ENCODE measurements around the gene NENF.
A peak's percentile ranks its signal among the peaks of the same experiment; 100 is the strongest.

NENF gene

DNA sequence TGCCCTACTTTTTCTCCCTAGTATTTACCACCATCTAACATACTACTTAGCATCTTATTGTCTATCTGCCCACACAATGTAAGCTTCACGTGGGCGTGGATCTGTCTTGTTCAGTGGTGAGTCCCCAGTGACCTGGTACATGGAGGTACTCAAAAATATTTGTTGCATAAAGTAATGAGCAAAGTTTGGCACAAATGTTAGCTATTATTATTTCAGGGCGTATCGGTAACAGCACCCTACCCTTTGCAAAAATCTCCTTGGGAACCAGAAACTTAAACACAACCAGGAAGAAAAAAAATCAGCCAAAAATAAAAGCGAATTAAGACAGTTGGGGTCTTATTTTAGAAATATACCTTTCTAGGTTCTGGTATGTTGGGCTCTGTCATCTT is 454 bp upstream of the NENF start:
- no peak for DNase-seq

DNA sequence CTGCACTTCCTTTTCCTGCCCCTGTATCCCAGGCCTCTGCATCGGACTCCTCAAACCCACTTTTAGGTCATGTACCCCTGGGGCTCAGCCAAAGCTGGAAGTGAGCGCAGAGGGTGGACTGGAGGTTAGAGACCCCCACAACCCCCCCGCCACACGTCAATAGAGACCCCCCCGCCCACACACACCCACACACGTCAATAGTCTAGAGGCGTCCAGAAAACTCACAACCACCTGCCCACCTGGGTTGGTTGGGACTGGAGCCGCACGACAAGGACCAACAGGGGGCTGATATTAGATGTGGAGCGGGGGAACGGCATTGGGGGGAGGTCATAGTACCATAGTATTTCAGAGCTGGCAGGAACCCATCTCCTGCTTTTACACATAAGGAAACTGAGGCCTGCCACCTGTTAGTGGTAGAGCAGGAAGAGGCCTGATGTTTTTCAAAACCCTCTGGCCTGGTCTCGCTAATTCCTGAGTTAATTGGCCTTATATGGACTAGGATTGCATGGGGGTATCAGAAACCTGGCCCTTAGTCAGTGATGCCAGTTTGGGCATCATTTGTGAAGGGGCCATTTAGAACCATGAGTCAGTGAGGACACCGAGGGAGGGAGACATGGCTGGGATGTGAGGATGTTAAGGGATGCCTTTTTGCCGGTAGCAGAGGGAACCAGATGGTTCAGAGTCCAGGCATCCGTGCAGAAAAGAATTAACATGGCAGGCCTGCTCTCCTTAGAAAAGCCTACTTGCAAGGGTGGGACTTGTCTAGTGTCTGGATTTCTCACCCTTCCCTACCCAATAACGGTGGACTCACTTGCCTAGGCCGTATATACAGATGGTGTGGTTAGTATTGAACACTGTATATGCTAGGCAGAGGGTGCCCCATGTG is 1.1 kb downstream of the NENF start:
- DNase-seq, result no peak

DNA sequence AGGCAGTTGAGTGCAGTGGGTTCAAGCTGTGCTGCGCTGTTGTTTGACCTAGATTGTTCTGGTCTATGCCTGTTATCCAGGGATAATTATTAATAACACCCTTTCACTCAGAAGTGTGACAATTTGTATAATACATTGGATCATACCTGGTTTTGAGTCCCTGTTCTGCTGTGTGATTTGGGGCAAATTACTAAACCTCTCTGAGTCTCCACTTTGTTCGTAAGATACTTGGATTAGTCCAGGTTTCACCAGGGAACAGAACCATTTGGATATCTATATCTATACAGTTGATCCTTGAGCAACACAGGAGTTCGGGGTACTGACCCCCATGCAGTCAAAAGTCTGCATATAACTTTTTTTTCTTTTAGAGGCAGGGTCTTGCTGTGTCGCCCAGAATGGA is 2.3 kb downstream of the NENF start:
- no peak for DNase-seq

DNA sequence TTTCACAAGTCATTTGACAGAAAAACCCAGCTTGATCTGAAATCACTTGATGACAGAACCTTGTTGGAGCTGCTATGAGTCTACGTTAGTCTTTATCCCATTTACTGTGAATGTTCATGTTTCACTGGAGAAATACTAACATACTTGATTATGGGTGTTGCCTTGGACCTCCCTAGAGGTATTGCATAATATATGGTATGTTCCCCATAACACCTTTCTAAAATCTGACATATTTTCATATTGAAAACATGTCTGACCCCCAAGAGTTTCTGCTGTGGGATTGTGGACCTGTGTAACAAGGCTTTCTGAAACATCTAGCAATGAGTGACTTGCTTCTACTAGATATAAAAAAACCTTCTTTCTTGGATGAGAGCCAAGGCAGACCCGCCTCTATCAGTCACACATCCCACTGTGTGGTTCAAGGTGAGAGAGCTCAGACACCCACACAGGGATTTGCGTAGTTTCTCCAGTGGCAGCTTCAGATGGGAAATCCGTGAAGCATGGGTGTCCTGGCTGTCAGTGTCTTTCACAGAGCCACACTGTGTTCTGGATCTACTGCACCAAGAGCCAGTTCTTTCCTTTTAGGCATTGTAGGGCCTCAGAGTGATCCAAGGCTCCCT is 4.6 kb downstream of the NENF start:
- no peak for DNase-seq

DNA sequence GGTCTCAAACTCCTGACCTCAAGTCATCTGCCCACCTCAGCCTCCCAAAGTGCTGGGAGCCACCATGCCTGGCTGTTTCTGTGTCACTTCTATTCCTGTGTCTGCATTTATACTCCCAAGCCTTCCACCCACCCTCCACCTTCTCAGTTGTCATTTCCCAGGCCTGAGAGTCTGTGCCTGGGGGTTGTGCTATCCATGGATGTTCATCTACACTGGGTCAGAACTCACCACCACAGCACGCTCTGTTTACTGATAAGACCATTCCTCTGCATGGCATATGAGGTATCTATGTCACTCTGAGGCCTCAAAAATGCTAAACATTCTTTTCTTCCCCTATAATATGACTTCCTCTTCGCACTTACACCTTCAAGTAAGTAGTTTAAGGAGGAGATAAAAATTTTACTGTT is 6.1 kb downstream of the NENF start:
- no peak for DNase-seq

DNA sequence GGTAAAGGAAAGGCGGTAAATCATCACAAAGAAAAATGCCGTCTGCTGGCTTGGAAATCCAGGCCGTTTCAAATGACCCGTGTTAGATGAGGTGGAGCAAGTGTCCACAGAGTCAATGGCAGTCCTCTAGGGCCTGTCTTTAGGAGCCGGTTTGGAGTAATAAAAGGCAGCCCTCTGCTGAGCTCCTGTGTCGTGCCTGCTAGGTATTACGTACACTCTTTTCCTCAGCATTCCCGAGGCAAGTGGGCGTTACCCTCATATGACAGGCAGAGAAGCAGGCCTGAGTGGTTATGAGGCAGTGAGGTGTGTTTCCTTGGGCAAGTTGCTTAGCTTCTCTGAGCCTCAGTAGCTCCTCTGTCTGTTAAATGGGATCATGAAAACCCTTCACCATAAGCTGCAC is 7.7 kb downstream of the NENF start:
- DNase-seq, result no peak

DNA sequence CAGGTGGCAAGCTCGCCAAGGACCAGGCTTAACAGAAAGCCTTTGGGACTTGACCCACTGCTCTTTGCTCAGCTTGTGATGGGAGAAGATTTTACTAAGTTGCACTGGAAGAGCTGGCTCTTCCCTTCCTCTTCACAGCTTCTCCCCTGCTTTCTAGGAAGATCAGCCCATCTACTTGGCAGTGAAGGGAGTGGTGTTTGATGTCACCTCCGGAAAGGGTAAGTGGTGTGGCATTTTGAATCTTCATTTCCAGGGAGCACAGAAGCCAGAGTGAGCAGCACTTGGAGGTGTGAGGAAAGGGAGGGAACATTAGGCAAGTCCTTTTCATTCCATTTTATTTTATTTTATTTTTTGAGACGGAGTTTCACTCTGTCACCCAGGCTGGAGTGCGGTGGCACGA is 9.7 kb downstream of the NENF start:
- DNase-seq, result no peak

DNA sequence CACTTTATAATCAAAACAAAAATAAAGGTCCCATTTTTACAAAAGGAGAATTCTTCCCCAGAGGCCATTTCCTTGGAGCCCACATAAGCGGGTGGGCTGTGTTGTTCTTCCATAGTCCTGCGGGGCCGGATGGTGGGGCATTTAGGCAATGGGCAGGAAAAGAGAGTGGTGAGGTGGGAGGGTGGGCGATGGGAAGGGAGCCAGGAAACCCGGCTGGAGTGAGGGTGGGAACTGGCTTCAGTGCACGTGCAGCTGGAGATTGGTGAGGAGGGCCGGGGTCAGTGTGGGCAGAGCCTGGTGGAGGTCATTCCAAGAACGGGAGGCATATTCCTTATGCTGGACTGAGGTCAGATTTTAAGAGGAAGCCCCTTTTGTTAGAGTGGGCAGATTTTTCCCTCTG is 13.6 kb downstream of the NENF start:
- no peak for DNase-seq

DNA sequence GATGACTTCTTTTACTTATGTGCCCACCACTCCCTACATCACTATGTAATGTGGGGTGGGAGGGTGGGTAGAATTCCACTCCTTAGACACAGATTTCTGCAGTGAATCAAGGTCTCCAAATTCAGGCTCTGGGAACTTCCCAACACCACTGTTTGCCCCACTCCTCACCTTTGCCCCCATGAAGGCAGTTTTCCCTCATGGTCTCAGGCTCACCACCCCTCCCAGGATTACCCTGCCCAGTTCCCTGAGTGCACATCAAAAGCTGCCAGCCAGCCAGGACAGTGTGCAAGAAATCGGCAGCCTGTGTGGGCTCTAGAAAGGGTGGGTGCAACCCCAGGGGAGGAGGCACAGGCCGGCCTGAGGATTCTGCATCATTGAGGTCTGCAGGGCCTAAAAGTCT is 14.8 kb downstream of the NENF start:
- DNase-seq, result no peak

DNA sequence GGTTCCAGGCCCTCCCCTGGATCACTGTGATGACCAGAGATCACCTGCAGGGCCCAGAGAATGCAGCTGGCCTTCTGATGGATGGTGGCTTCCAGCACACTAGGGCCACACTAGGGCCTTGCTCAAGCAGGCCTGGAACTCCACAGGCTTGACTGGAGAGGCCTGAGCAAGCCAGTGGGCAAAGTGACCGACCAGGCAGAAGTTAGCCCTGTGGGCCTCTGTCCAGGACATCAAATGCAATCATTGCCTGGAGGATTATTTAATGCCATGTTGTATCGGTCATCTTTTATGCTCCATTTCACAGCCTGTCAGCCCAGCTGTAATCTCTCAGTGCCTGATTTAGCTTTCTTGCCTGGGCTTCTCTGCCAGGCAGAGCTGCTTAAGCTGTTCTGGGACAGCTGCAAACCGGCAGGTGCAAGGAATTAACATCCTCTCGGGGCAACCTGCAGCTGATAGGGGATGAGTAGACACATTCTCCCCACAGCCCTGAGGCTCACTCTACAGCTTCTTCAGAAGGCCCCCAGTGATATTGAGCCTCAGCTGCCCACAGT is 17.7 kb downstream of the NENF start:
- DNase-seq, result no peak

DNA sequence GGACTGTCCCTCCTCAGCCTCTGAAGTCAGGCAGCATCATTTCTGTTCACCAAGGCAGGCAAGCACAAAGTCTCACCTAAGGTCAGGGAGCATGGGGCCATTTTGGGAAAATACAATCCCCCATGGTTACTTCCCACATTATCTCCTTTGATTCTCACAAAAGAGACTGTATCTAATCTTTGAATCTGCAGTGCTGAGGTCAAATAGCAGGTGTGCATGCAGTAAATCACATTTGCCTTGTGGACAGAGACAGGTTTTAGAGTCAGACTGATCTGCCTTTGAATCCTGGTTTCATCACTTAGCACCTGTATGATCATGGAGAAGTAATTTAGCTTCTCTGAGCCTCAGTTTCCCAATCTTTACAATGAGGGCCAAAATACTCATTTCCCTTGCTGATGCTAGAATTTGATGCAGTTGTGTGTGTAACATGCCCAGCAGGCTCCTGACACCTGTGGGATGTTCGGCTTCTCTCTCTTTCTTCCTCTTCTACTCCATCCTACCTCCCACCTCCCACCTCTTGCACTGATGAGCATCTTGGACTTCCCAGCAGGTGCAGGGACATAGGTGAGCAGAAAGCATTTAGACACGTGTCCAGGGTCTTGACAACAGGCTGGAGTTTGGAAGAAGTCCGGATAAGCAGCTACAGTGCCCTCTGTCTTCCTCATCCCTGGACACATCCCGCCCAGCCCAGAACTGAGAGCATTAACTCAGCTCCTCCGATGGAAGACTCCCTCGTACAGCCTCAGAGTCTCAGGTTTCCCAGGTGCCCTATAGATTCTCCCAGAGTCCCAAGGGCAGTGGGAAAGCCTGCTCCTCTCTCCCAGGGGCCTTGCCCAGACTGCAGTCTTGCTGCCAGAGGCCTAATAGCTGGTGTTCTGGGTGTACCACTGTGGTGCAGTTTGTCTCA is 18.9 kb downstream of the NENF start:
- DNase-seq, result no peak

DNA sequence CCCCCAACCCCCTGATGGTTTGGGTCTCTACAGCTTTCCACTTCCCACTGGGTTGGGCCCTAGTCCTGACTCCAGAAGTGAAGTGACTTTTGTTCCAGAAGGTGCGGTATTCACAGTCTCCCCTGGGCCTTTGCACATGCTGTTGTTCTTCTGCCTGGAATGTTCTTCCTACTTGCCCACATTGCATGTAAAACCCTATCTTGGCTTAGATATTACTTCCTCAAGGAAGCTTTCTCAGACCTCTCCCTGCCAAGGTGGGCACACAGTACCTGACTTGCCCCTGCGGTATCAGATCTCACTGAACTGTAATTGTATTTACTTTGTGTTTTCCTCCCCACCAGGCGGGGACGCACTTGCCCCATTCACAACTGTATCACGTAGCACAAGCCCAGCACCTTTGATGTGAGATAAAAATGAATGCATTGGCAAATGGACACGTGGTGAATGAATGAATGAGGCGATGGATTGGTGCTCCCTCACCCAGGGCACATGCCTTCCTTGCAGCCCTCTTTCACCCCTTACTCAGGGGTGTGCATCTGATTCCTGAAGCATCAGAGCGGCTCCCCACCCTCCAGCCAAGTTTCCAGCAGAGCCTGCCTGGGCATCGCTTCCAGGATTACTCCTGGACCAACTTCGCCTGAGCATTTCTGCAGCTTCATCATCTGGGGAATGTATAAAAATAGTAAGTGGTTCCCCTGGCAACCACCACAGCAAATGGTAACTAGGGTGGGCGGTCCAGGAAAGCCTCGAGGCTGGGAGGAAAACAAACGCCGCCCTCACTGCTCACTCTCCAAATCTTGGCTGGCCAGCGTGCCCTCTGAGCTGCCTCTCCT is 19.8 kb downstream of the NENF start:
- no peak for DNase-seq

DNA sequence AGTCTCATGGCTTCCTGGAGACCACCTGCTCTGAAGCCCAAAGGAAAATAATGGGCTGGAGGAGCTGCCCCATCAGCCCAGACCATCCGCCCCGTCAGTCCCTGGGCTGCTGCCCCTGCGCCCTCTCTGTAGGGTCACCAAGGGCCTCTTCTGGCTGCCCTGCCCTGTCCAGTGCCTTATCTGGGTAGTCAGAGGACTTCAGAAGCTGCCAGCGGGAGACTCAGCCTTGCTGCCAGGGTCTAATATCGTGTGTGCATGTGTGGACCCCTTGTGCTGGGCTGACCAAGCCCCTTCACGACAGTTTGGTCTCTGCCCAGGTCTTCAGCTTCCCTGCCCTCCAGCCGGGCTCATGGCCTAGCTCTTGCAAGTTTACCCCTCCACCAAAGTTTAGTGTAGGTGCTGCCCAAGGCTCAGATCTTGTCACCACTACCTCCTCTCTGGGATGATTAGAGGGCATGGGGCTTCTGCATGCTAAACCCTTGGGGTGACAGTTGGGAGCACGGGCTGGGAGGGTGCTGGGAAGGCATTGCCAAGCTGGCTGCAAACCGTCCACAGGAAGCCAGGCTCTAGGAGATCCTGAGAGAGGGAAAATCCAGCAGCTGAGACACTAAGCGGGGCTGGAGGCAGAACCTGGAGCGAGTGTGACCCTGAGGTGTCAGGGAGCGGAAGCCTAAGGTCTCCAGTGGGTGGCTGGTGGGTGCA is 20.6 kb downstream of the NENF start:
- no peak for DNase-seq

DNA sequence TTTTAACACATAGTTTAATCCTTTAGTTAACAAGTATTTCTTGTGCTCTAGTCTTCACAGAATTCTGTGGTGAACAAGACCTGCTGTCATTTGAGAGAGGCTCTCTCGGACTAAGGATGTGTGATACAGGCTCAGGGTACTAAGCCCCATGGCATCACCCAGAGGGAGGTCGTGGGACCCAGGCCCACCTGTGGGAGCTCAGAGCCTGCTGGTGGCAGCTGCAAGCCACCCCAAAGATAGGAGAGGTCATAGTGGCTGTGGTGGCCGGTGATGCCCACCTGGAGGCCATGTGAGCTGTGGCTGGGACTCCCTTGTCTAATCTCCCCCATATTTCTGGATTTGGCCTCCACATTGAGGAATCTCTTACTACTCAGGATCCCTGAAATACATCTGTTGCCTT is 22.0 kb downstream of the NENF start:
- DNase-seq, result no peak

DNA sequence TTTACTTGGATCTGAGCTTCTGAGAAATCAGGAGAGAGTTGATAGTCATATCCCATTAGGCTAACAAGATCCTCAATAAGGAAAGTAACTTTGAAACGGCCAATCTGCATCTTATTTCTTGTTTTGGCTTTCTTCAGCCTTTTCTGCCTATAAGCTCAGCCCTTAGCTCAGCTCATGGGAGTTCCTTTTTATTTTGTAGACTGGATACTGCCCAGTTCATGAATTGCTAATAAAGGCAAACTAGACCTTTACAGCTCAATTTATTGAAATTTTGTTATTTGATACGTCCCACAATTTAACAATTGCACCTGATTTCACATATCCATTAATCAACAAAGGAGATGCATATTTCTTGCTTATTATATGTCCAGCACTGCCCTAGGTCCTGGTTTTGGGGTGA is 22.7 kb downstream of the NENF start:
- no peak for DNase-seq

DNA sequence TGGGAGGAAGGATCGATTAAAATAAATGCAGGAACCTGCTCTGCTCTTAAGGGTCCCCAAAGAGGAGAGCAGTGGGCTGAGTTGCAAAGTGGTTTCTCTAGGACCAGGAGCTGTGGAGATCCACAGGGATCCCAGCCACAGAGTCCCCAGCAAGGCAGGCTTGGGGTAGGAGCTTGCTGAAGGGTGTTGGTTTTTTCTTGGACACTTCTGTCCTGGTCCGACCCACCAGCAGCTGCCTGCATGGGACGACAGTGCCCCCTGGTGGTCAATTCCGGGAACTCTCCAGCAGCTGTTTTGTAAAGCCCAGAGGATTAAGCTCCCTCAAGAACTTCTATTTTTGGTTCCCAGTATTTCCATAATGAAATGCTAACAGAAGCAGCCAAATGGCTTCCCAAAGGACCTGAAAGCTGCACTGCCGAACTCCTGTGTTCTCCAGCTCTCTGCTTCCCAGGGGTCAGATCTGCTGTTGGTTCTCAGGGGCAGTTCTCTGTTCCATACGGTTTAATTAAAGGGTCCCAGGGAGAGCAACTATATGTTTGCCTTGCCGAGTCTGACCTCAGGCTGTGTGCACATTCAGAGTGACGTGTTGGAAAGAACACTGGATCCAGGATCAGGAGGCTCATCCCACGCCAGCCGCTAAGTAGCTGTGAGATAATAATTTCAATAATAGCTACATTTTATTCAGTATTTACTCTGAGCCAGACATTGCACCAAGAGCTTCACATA is 23.2 kb downstream of the NENF start:
- peak; percentile 97 for DNase-seq

DNA sequence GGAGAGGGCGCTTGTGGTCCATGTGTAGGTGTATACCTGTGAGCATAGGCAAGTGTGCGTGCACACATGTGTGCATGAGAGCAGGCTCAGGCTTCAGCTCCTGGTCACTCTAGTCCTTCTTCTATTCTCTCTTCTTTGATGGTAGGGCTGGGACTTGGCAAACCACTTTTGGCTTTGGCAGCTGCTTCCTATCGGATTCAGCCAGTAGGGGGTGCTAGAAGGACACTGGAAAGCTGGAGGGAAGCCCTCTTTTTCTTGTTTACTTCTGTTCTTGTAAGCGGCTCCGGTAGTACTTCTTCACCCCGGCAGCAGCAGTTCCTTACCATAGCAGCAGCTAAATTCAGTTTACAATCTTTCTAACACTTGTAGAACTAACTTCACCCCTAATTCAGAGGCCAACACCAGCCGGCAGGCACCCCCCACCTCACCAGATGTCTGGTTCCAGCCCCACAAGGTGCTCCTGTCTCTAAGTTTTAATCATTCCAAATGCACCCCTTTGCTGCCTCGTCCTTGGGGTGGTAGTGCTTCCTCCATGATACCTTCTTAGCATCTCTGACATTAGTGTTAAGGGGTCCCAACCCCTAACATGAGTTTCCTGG is 25.1 kb downstream of the NENF start:
- DNase-seq, result peak; percentile 83

DNA sequence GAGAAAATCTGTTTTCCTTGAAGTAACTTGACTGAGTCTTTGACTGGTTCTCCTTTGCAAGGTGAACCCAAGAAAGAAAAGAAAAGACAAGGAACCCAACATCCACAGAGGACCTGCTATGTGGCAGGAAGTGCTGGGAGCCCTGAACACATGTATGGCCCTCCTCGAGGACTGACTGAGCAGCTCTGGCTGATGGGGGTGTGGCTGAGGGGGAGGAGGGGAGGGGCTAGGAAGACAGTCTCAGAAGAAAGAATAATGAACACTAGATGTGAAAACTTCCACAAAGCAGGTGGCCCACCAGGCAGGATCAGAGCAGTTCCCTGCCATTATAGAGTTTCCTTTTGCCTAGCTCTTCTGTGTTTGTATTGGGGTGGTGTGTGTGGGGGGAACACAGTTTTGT is 26.1 kb downstream of the NENF start:
- DNase-seq, result no peak

DNA sequence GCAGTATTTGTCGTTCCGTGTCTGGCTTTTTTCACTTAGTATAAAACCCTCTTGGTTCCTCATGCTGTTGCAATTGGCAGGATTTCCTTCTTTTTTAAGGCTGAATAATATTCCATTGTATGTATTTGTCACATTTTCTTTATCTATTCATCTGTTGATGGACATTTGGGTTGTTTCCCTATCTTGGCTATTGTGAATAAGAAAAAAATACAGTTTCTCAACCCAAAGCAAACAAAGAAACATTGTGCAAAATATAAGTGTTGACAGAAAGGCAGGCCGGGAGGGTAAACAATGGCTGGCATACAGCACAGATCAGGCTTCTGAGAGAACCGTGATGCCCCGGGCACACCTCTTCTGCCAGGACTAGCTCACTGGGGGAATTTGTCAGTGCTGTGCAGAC is 26.9 kb downstream of the NENF start:
- no peak for DNase-seq

DNA sequence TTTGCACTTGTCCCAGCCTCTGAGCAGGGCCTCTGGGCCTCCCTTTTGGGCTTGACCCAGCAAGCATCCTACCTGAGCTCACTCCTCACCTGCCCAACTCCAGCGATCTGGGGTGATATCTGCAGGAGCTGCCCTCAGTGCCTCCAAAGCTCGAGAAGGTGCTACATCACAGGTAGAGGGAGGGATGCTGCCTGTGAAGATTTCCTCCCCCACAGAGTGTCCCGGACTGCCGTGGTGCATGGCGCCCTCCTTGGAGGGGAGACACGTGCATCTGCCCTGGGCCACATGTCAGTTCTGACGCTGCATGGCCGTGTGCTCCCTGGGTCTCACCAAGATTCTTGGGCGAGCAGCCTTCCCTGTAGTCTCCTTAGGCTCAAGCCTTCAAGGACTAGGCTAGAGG is 27.7 kb downstream of the NENF start:
- no peak for DNase-seq
